HEK293 (cell line): ENCODE measurements around the gene ZSWIM6.

Experiments used
- ZNF24 ChIP-seq: fragments of 450-650 bp; formaldehyde crosslinking; IDR thresholded peaks from 2 replicates; pipeline ENCODE4 v1.5.1; 2016; ENCODE audit warnings: missing biosample characterization, missing genetic modification characterization
- ZNF311 ChIP-seq: fragments of 450-650 bp; formaldehyde crosslinking; IDR thresholded peaks from 2 replicates; pipeline ENCODE4 v1.5.1; 2017; ENCODE audit warnings: missing biosample characterization, missing genetic modification characterization, borderline replicate concordance
- ZNF558 ChIP-seq: fragments of 450-650 bp; formaldehyde crosslinking; IDR thresholded peaks from 2 replicates; pipeline ENCODE4 v1.5.1; 2016; ENCODE audit warnings: missing biosample characterization, missing genetic modification characterization
- ZNF830 ChIP-seq: fragments of 450-650 bp; IDR thresholded peaks from 2 replicates; pipeline ENCODE4 v1.5.0; 2018; ENCODE audit warnings: missing biosample characterization, missing genetic modification characterization, low read depth, mild to moderate bottlenecking, moderate library complexity
- TF ChIP-seq, protein P1 (sequence below): fragments of 450-650 bp; formaldehyde crosslinking; IDR thresholded peaks from 2 replicates; pipeline ENCODE4 v1.5.1; 2016; ENCODE audit warnings: missing biosample characterization, missing genetic modification characterization

DNA sequence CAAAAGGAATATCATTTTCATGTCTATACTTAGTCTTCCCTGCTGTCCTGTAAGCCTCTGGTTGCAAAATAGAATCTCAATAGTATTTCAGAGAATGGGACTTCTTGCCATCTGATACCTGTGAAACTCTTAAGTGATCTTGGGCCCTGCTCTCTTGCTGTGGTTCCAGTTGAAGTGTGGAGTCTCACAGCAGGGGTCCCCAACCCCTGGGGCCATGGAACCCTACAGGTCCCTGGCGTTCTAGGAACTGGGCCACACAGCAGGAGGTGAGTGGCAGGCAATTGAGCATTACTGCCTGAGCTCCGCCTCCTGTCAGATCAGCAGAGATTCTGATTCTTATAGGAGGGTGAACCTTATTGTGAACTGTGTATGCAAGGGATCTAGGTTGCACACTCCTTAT, 65.9 kb downstream of the ZSWIM6 start:
- TF ChIP-seq, protein P1, sequence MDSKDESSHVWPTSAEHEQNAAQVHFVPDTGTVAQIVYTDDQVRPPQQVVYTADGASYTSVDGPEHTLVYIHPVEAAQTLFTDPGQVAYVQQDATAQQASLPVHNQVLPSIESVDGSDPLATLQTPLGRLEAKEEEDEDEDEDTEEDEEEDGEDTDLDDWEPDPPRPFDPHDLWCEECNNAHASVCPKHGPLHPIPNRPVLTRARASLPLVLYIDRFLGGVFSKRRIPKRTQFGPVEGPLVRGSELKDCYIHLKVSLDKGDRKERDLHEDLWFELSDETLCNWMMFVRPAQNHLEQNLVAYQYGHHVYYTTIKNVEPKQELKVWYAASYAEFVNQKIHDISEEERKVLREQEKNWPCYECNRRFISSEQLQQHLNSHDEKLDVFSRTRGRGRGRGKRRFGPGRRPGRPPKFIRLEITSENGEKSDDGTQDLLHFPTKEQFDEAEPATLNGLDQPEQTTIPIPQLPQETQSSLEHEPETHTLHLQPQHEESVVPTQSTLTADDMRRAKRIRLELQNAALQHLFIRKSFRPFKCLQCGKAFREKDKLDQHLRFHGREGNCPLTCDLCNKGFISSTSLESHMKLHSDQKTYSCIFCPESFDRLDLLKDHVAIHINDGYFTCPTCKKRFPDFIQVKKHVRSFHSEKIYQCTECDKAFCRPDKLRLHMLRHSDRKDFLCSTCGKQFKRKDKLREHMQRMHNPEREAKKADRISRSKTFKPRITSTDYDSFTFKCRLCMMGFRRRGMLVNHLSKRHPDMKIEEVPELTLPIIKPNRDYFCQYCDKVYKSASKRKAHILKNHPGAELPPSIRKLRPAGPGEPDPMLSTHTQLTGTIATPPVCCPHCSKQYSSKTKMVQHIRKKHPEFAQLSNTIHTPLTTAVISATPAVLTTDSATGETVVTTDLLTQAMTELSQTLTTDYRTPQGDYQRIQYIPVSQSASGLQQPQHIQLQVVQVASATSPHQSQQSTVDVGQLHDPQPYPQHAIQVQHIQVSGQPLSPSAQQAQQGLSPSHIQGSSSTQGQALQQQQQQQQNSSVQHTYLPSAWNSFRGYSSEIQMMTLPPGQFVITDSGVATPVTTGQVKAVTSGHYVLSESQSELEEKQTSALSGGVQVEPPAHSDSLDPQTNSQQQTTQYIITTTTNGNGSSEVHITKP (tag by site-specific recombination), result no peak
- no peak for TF ChIP-seq ZNF311 (tag by site-specific recombination)
- TF ChIP-seq ZNF24 (tag by site-specific recombination), result no peak
- no peak for TF ChIP-seq ZNF558 (tag by site-specific recombination)
- no peak for TF ChIP-seq ZNF830 (tag by site-specific recombination)
